MV-4-11 (cell line): ENCODE measurements around the gene AGAP1.

Source experiments
- DNase-seq: peaks from one replicate; lab custom pipeline; 2025; lab: John Stamatoyannopoulos, UW

Gene AGAP1

GRCh38 chr2:236173729-236174607 lies 680.1 kb downstream of the AGAP1 start:
- no peak for DNase-seq

GRCh38 chr2:236175548-236176150 lies 681.8 kb downstream of the AGAP1 start:
- no peak for DNase-seq

- DNase-seq = no peak
These were observed 682.6 kb downstream of the AGAP1 start for GRCh38 chr2:236176417-236176816.

GRCh38 chr2:236176951-236177350 lies 683.1 kb downstream of the AGAP1 start:
- DNase-seq = no peak

DNA sequence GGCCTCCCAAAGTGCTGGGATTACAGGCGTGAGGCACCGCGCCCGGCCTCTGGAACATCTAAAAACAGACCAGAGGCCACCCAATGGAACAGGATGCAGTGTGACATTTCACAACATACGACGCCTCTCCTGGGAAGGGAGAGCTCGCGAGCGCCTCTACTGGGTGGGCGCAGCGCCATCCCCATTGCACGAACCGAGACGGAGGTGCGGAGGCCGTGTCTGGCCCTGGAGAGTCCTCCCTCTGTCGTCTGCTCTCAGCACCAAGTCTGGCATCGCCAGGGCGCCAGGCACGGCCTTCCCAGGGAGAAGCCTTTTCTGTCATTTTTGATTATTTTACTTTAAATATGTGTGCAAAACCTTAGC lies 683.7 kb downstream of the AGAP1 start:
- DNase-seq = no peak

GRCh38 chr2:236177967-236178889 lies 684.4 kb downstream of the AGAP1 start:
- DNase-seq = no peak

- DNase-seq = no peak
These were observed 685.0 kb downstream of the AGAP1 start for GRCh38 chr2:236178890-236179235.

DNA sequence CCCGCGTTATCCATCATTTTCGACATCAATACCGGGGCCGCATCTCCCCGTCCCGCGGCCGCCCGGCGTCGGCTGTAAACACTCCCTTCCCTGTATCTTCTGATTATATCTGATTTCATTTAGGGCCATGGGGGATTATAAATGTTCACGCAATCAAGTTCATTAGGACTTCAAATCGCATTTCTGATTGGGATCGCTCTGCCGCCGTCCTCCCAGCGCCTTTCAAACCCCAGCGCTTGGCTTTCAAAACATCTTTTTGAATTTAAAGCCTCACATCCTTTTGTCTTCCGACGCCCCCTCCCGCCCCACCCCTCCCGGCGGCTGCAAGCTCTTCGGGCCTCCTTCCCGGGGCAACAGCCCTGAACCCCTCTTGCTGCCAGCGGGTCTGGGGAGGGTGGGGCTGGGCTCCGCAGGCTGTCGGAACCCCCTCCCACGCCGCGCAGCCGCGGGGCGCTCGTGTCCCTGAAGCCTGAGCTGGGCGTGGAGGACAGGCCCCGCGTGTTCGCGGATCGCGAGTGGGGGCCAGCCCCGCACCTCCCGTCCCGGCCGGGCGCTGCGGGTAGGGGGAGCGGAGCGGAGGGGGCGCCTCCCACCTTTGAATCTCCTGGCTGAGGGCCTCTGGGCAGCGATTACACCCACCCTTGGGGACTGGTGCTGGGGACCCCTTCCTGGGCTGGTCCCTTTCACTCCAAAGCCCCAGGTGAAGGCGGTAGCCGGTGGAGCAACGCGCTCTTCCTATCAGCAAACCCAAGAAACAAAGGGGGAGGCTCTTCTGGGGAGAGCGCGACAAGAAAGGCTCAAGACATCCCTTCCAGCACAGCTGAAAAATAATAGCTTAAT lies 685.6 kb downstream of the AGAP1 start:
- DNase-seq = no peak

DNA sequence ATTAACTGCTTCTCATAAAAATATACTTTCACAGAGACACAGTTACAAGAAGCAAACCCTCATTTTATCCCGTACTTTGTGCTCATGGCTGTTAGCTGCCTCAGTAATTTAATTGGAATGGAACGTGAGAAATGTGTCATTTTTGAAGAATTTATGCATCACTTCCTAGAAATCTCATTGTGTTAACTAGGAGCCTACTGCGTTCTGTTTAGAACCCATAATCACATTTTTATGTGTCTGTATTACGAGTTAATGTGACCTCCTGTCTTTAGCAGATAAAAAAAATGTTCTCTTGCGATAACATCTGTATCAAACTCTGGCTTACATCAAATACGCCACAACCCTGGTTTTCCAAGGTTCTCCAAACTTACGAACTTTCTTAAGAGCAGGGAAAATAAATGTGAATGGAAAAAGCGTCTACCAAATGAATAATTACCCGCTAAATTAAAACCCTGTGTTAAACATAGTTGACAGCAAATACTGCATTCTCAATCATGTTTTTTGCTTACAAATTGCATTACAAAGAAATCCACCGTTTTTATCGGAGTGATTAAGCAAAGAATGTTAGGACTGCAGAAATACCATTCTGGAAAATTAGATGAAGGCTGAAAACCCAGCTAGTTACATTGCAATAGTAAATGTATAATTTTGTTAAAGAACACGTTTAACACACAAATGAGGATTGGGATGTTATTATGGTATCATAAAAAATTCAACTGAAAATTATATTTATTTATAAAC lies 686.4 kb downstream of the AGAP1 start:
- DNase-seq = no peak

GRCh38 chr2:236180831-236181453 lies 687.1 kb downstream of the AGAP1 start:
- peak; percentile 29 for DNase-seq
